SH-SY5Y (cell line): Measurements from ENCODE around the gene MED13L.

Experiments
- GATA2 ChIP-seq: IDR thresholded peaks from 2 replicates; pipeline ENCODE4 v1.6.1; 2011; ENCODE audit warnings: mild to moderate bottlenecking, low read depth, low read length
- GATA3 ChIP-seq: IDR thresholded peaks from 2 replicates; pipeline ENCODE4 v1.6.1; 2011; ENCODE audit warnings: low read depth, mild to moderate bottlenecking, low read length, moderate library complexity

DNA sequence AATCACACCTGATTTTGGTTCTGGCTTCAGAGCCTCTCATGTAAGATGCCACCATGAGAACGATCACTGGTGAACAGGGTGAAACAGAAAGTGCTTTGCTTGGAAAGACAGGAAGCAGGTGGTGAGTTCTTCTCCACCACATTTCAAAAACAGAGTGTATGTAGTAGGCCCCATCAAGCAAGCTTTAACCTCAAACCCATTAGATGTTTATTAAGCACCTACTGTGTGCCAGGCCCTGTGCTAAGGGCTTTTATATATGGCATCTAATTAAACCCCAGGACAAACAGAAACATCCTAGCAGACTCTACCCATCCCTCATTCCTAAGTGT lies 47.8 kb upstream of the MED13L start:
- TF ChIP-seq GATA2 (no peak), GATA3 (no peak)
